ENCODE results near the gene MRPL4.

GRCh38 chr19:10260141-10260584 lies 8.1 kb downstream of the MRPL4 start:
- TF ChIP-seq CTCF (IDR thresholded peaks at IDR 0.05) (no peak), POLR2A (IDR thresholded peaks at IDR 0.05) (no peak), POLR2AphosphoS5 (IDR thresholded peaks at IDR 0.05) (no peak)

Measured in breast epithelium (tissue), 3 donors.